HepG2 (cell line): ENCODE measurements around the gene CYRIA. TPM values are rescaled to one million over a fixed set of nuclear protein-coding genes. Genes with fewer than 3 reads are reported as not detected.

Experiments used
- ATAC-seq: fragments of 200-7000 bp; cut with Tn5 transposase; 3 replicates; pipeline ENCODE4 v1.9.1; 2020; ENCODE audit warnings: mild to moderate bottlenecking, moderate library complexity
- BruUV-seq: library from RNA; stranded (reverse); fragments of 400-500 nt; replicated peaks from 2 replicates; lab custom pipeline; 2021; lab: Mats Ljungman, UMichigan
- CTCF ChIA-PET: fragments of 300-600 bp; formaldehyde crosslinking; extraction: SDS; loops from one replicate; lab custom pipeline; 2021; ENCODE audit warnings: low total read pairs, inconsistent platforms, low intra/inter-chr PET ratio; lab: Yijun Ruan, JAX
- POLR2A ChIA-PET: fragments of 350-600 bp; sonication (Branson Sonifier 250); formaldehyde crosslinking; loops from one replicate; lab custom pipeline; 2020; ENCODE audit warnings: antibody characterized with exemption, inconsistent platforms; lab: Yijun Ruan, JAX
- DNase-seq: peaks from one replicate; pipeline ENCODE4 v3.0.0-alpha.2; 2015; ENCODE audit warnings: low spot score
- FAIRE-seq: peaks from 3 replicates; lab custom pipeline; 2011; peaks lifted over from hg19 to GRCh38; lab: Jason Lieb, UNC
- H2AFZ ChIP-seq: one replicate; pipeline ENCODE4 v1.6.1; 2011; ENCODE audit warnings: low read length, inconsistent platforms
- H3K27ac ChIP-seq: fragments of 300-600 bp; 3 replicates; pipeline ENCODE4 v1.8.0; 2011; ENCODE audit warnings: mixed run types, mild to moderate bottlenecking, mixed read lengths, low read length, inconsistent platforms; ENCODE audit not compliant: insufficient read depth; ENCODE audit errors: extremely low read length
- H3K27me3 ChIP-seq, 2 experiments: fragments of 200-600 bp in 1 of 2; 2 replicates in 1 of 2; 3 replicates in 1 of 2; pipeline versions ENCODE4 v1.6.0 to v1.8.0; 2011; ENCODE audit warnings: low read length in 2 of 2, mild to moderate bottlenecking in 2 of 2, moderate library complexity in 2 of 2, inconsistent platforms in 1 of 2; ENCODE audit not compliant: insufficient read depth in 2 of 2, control insufficient read depth in 1 of 2
- H3K36me3 ChIP-seq, 2 experiments: fragments of 200-600 bp in 1 of 2; replicated peaks in 1 of 2; 2 replicates in 1 of 2; 3 replicates in 1 of 2; pipeline versions ENCODE4 v1.5.1 to v1.8.0; 2011; ENCODE audit warnings: low read length in 2 of 2, inconsistent platforms in 1 of 2; ENCODE audit not compliant: insufficient read depth in 2 of 2, control insufficient read depth in 1 of 2
- H3K4me1 ChIP-seq: 2 replicates; pipeline ENCODE4 v1.5.1; 2012; ENCODE audit warnings: low read length, inconsistent platforms; ENCODE audit not compliant: insufficient read depth
- H3K4me2 ChIP-seq: 2 replicates; pipeline ENCODE4 v1.6.0; 2011; ENCODE audit warnings: low read depth, low read length, inconsistent platforms
- H3K4me3 ChIP-seq, 3 experiments: fragments of 200-600 bp in 1 of 3; sonication (generic), shearing (Covaris generic) in 1 of 3; replicated peaks in 1 of 3; 2 replicates each; pipeline ENCODE4 v1.5.1; 2011 to 2016; ENCODE audit warnings: low read length in 3 of 3, inconsistent platforms in 2 of 3, low read depth in 2 of 3, mild to moderate bottlenecking in 2 of 3, control low read depth in 1 of 3, mixed read lengths in 1 of 3; ENCODE audit not compliant: insufficient read depth in 1 of 3
- H3K79me2 ChIP-seq: one replicate; pipeline ENCODE4 v1.6.1; 2011; ENCODE audit warnings: low read length, inconsistent platforms; ENCODE audit not compliant: insufficient read depth
- H3K9ac ChIP-seq: 2 replicates; pipeline ENCODE4 v1.6.0; 2011; ENCODE audit warnings: mild to moderate bottlenecking, low read depth, low read length, inconsistent platforms; ENCODE audit not compliant: insufficient read depth
- H3K9me3 ChIP-seq: 2 replicates; pipeline ENCODE4 v1.5.1; 2012; ENCODE audit warnings: mild to moderate bottlenecking, low read length
- H4K20me1 ChIP-seq: 2 replicates; pipeline ENCODE4 v1.6.0; 2011; ENCODE audit warnings: inconsistent platforms, mild to moderate bottlenecking, low read length, moderate library complexity; ENCODE audit not compliant: insufficient read depth
- ZFP41 ChIP-seq: sonication (generic); formaldehyde crosslinking; IDR thresholded peaks from 2 replicates; pipeline ENCODE4 v1.4.0; 2020; ENCODE audit warnings: mild to moderate bottlenecking, missing genetic modification reagents, borderline replicate concordance
- ZNF362 ChIP-seq: sonication (generic); formaldehyde crosslinking; IDR thresholded peaks from 2 replicates; pipeline ENCODE4 v1.4.0; 2020; ENCODE audit warnings: missing genetic modification reagents, mild to moderate bottlenecking, borderline replicate concordance
- ZNF441 ChIP-seq: sonication (generic); formaldehyde crosslinking; IDR thresholded peaks from 2 replicates; pipeline ENCODE4 v1.7.0; 2021; ENCODE audit warnings: missing genetic modification reagents, borderline replicate concordance
- ZNF616 ChIP-seq: sonication (generic); formaldehyde crosslinking; IDR thresholded peaks from 2 replicates; pipeline ENCODE4 v1.5.0; 2020; ENCODE audit warnings: low read depth, mild to moderate bottlenecking, missing genetic modification reagents
- ZNF646 ChIP-seq: sonication (generic); formaldehyde crosslinking; IDR thresholded peaks from 2 replicates; pipeline ENCODE4 v1.9.0; 2021; ENCODE audit warnings: mild to moderate bottlenecking, missing genetic modification reagents
- WGBS: methylation state at CpG from one replicate; pipeline ENCODE4 v1.1.6; 2017; ENCODE audit warnings: low lambda C conversion rate; 5-methylcytosine and 5-hydroxymethylcytosine counted together
- in situ Hi-C: cut with HindIII; loops from 2 replicates; pipeline ENCODE4 v1.10.0; 2017; ENCODE audit warnings: low pct_unique_long_range_greater_than_20kb; ENCODE audit not compliant: extremely low pct_ligation_motif_present
- intact Hi-C: fragments of 100-400 bp; cut with micrococcal nuclease; formaldehyde crosslinking; loops from one replicate; pipeline ENCODE4 v1.10.0; 2022; ENCODE audit not compliant: unreplicated experiment
- polyA plus RNA-seq, 8 experiments: library from polyadenylated mRNA; depleted of rRNA in 3 of 8; stranded (reverse) in 7 of 8; unstranded in 1 of 8; fragments of >200 nt; fragmentation: Illumina TruSeq in 4 of 8; extraction: Trizol in 4 of 8; gene quantifications; 2 replicates each; pipeline versions ENCODE4 v1.2.1 to v1.2.3, GENCODE V29; 2011 to 2016; ENCODE audit warnings: low read depth in 4 of 8, missing spikeins in 1 of 8, mixed read lengths in 1 of 8; ENCODE audit not compliant: insufficient read depth in 1 of 8
- total RNA-seq, 5 experiments: library from RNA; depleted of rRNA; stranded (reverse); fragments of >200 nt; fragmentation: Illumina TruSeq; extraction: Trizol; gene quantifications; 2 replicates each; pipeline ENCODE4 v1.2.3, GENCODE V29; 2016; ENCODE audit warnings: low read depth in 1 of 5

The CYRIA gene
- total and polyA plus RNA-seq, 2 of the 13 experiments (the other 11 are each of a cell fraction or from before 2014, with no cell fraction given) = 0.09 TPM; not detected in 1

- H3K4me1 ChIP-seq = no peaks in the 10 kb centered on the region
- H4K20me1 ChIP-seq = no peaks in the 10 kb centered on the region
- H3K4me3 ChIP-seq = no peak overlapping the region
- ATAC-seq (no peak), DNase-seq (no peak), FAIRE-seq (no peak)
- H3K36me3 ChIP-seq = no peaks in the 10 kb centered on the region
- no peak overlapping the region for H2AFZ ChIP-seq
- WGBS = 0% methylated on average over 1 of the region's 1 CpG
- ChIA-PET CTCF (no interaction called here), POLR2A (no interaction called here)
- in situ Hi-C loops = no loop called here
- TF ChIP-seq ZFP41 (CRISPR knock-in tag) = no peak
- no peak for TF ChIP-seq ZNF616 (CRISPR knock-in tag)
- no peak for TF ChIP-seq ZNF646 (CRISPR knock-in tag)
- TF ChIP-seq ZNF441 = no peak
- no peak for TF ChIP-seq ZNF362 (CRISPR knock-in tag)
- peaks cover 0 to 11% of the 10 kb centered on the region in 2 experiments; a peak in 2 of 5 replicates for H3K27me3 ChIP-seq
- intact Hi-C loops = no loop called here
- H3K9ac ChIP-seq = no peak overlapping the region
- H3K79me2 ChIP-seq = no peaks in the 10 kb centered on the region
- no peaks in the 10 kb centered on the region for H3K9me3 ChIP-seq
- BruUV-seq = no TSS peak
- H3K27ac ChIP-seq = no peak overlapping the region
- H3K4me2 ChIP-seq = no peak overlapping the region
These were observed 41.2 kb downstream of the CYRIA start for GRCh38 chr2:16624436-16624780.
